ENCODE data around the gene DCLK3.

- TF ChIP-seq CTCF (IDR thresholded peaks at IDR 0.05) (no peak), POLR2A (IDR thresholded peaks at IDR 0.05) (no peak)
Observed at GRCh38 chr3:36695113-36695768, 69.1 kb downstream of the DCLK3 start.

All from vagina (tissue), 2 donors.